GM12873 (cell line): ENCODE measurements around the gene B4GALT5.

Experiments used
- TF ChIP-seq, protein P1 (sequence below): IDR thresholded peaks from 2 replicates; pipeline ENCODE4 v1.5.1; 2012; ENCODE audit warnings: low read depth, mild to moderate bottlenecking, moderate library complexity, low read length, control low read depth; ENCODE audit not compliant: insufficient read depth; ENCODE audit errors: missing control alignments

B4GALT5 gene

DNA sequence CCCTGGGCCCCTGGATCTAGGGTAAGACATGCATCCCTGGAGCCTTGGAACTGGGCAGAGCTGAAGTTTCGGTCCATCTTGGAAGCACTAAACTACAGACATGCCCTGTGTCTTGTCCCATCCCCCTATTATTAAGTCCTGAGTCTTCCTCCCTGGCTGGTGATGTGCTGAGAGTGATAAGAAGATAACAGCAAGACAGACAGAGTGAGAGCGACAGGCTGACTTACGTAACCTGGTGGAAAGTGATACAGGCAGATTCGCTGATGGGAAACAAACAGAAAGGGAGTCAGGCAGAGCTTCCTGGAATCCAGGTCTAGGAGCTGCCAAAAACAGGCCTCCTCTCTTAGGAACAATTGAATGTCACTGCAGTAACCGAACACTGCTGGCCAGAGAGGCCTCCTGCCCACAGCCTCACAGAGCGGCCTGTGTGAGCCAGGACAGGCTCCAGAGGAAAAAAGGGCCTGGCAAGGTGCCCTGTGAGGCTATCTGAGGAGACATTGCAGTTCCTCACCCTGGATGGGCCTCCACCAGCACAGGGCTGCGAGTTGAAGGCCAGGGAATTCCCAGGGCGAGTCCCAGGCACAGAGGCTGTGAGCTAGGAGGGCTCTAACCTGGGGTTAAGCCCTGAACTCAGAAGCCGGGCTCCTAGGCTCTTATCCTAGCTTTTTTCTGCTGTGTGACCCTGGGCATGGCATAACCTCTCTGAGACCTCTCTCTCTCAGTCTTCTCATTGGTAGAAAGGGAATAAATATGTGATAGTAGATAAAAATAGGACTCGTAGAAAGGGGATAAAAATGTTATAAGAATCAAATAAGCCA is 34.2 kb upstream of the B4GALT5 start:
- TF ChIP-seq, protein P1, sequence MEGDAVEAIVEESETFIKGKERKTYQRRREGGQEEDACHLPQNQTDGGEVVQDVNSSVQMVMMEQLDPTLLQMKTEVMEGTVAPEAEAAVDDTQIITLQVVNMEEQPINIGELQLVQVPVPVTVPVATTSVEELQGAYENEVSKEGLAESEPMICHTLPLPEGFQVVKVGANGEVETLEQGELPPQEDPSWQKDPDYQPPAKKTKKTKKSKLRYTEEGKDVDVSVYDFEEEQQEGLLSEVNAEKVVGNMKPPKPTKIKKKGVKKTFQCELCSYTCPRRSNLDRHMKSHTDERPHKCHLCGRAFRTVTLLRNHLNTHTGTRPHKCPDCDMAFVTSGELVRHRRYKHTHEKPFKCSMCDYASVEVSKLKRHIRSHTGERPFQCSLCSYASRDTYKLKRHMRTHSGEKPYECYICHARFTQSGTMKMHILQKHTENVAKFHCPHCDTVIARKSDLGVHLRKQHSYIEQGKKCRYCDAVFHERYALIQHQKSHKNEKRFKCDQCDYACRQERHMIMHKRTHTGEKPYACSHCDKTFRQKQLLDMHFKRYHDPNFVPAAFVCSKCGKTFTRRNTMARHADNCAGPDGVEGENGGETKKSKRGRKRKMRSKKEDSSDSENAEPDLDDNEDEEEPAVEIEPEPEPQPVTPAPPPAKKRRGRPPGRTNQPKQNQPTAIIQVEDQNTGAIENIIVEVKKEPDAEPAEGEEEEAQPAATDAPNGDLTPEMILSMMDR: no peak

DNA sequence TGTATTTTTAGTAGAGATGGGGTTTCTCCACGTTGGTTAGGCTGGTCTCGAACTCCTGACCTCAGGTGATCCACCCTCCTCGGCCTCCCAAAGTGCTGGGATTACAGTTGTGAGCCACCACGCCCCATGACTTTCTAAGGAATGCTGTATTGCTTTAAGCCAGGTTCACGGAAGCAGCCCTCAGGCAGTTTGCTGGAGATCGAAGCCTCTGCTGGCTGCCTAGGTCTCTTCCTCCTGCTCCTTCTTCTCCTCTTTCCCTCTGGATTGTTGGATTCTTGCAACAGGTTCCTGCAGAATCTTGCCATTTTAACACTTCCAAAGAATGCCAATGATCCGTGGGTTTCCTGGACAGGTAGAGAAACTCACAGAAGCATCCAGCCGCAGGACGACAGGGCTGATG is 29.3 kb upstream of the B4GALT5 start:
- TF ChIP-seq, protein P1: no peak

DNA sequence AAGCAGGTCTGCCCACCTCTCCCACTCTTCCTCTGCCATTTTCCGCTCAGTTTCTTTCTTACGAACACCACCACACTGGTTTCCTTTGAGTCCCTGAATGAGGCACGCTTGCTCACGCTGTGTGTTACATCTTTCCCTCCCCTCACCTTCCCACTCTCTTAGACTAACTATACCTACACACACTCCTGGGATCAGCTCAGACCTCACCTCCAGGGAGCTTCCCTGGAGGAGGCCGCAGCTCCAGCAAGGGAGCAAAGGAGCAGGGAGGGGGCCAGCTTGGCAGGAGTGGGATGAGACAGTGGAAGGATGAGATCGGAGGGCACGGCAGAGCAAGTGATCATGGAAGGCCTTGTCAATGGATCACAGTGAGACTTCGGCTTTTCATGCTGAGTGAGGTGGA is 28.3 kb upstream of the B4GALT5 start:
- TF ChIP-seq, protein P1: no peak

DNA sequence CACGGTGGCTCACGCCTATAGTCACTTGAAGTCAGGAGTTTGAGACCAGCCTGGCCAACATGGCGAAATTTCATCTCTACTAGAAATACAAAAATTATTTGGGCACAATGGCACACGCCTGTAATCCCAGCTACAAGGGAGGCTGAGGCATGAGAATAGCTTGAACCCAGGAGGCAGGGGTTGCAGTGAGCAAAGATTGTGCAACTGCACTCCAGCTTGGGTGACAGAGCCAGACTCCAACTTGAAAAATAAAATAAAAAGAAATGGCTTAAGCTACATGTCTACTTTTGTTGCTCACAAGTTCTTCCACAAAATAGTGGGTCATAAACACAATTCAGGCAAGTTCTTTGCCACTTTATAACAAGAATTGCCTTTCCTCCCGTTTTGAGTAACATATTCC is 27.1 kb upstream of the B4GALT5 start:
- TF ChIP-seq, protein P1: no peak

DNA sequence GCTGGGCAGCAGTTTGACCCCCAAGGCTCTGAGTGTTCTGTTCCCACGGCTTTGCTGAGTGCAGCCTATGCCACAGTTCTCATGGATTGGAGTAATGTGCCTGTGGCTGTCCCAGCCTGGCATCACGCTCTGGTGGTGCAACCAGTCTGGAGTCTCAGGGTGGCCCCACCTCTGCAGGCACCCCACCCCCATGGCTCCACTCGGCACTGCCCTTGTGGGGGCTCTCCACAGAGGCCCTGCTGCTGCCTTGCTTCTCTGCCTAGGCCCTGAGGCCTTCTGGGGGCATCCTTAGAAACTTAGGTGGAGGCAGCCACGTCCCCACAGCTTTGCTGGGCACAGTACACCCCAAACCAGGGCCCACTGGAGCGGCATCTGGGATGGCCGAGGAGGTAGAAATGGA is 25.4 kb upstream of the B4GALT5 start:
- TF ChIP-seq, protein P1: no peak

DNA sequence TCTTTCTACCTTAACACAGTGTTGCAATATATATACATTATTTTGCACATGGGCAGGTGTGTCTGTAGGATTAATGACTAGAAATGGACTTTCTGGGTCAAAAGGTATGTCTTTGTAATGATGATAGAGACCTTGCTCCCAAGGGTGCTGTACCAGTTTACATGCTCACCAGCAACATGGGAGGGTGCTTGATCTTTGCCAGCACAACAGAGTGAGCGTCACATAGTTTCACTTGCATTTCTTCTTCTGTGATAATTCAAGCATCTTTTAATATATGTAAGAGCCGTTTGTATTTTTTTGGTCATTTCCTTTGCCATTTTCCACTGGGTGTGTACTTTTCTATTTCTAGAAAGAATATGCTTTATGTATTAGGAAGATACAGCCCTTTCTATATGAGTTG is 23.6 kb upstream of the B4GALT5 start:
- TF ChIP-seq, protein P1: no peak

DNA sequence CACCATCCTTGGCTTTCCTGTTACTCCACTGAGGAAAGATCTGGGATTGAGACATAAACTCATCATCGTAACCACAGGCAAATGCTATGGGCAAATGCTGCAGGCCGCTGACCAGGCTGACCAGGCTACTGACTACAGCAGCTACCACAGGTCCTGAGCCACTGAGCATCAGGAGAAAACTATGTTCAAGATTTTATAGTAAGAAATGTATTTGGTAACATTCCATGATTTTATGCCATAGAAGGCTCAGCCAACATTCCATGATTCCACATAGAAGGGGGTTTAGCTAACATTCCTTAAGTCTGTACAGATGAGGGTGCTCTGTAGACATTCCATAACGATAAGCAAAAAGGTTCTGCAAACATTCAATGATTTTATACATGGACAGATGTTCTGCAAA is 16.1 kb upstream of the B4GALT5 start:
- TF ChIP-seq, protein P1: no peak
